ENCODE data around the gene ITPKC.

Gene ITPKC

DNA sequence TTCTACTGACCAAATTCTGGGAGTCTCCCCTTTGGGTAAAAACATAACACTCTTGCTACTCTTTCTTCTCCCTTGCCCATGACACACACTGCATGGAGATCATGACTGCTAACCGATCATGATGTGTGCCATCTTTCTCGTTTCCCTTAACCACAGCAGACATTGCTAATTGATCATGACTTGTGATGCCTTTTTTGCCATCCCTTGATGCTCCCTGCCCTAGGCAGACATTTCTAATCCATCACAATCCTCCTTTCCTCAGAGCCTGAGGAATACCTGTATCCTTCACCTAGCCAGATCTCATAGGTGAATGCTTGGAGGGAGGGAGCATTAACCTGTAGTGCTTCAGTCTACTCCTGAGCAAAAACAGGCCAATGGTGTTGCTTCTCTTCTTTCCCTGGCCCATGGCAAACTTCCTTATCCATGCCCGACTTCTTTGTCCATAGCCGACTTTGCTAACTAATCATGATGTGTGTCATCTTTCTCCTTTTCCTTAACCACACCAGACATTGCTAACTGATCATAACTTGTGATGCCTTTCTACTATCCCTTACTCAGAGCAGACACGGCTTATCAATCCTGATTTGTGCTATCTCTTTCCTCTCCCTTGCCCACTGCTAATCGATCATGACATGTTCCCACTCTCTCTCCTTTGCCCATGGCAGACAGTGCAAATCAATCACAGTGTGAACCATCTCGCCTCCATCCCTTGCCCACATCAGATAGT, 44.2 kb upstream of the ITPKC start:
- no peak for DNase-seq
- TF ChIP-seq CTCF (IDR thresholded peaks at IDR 0.05): no peak
- Mint-ChIP-seq H3K4me3 (no peak overlapping the region), H3K27me3 (ENCODE audit: low read depth, poor library complexity) (no peaks in the 10 kb centered on the region), H3K36me3 (ENCODE audit: low read depth) (peaks cover 44% of the 10 kb centered on the region), H3K4me1 (no peaks in the 10 kb centered on the region), H3K27ac (no peak overlapping the region), H3K9me3 (peaks cover 3% of the 10 kb centered on the region)

- DNase-seq: no peak
- Mint-ChIP-seq H3K4me3 (no peak overlapping the region), H3K4me1 (no peaks in the 10 kb centered on the region), H3K9me3 (peaks cover 3% of the 10 kb centered on the region), H3K27ac (no peak overlapping the region), H3K27me3 (ENCODE audit: low read depth, poor library complexity) (no peaks in the 10 kb centered on the region), H3K36me3 (ENCODE audit: low read depth) (peaks cover 50% of the 10 kb centered on the region)
- no peak for TF ChIP-seq CTCF (IDR thresholded peaks at IDR 0.05)
These were observed 43.5 kb upstream of the ITPKC start for GRCh38 chr19:40673397-40673796.

- H3K4me1 Mint-ChIP-seq: no peaks in the 10 kb centered on the region
- no peaks in the 10 kb centered on the region for H3K27me3 Mint-ChIP-seq (ENCODE audit: low read depth, poor library complexity)
- no peak overlapping the region for H3K27ac Mint-ChIP-seq
- no peak for DNase-seq
- H3K9me3 Mint-ChIP-seq: peaks cover 3% of the 10 kb centered on the region
- H3K36me3 Mint-ChIP-seq (ENCODE audit: low read depth): peaks cover 48% of the 10 kb centered on the region
- TF ChIP-seq CTCF (IDR thresholded peaks at IDR 0.05): no peak
- no peak overlapping the region for H3K4me3 Mint-ChIP-seq
These were observed 42.6 kb upstream of the ITPKC start for GRCh38 chr19:40674291-40674690.

DNA sequence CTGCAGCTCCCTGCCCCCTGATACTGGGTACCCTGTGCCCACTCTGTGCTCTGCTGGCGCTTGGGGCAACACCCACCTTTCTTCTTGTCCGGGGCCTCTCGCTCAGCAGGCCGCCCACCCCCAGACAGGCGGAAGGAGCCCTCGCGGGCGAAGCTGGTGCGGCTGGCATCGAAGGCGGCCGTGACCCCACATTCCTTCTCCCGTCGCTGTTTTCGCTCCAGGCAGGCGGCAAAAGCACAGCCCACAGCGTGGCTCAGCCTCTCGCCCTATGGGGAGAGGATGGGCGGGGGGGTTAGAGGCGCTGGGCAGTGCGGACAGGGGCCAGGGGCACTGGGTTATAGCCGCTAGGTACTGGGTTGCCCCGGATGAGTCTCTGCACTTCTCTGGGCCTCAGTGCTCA, 39.8 kb upstream of the ITPKC start:
- TF ChIP-seq CTCF (IDR thresholded peaks at IDR 0.05): no peak
- Mint-ChIP-seq H3K9me3 (no peaks in the 10 kb centered on the region), H3K27ac (no peak overlapping the region), H3K4me3 (no peak overlapping the region), H3K36me3 (ENCODE audit: low read depth) (peaks cover 40% of the 10 kb centered on the region), H3K27me3 (ENCODE audit: low read depth, poor library complexity) (no peaks in the 10 kb centered on the region), H3K4me1 (no peaks in the 10 kb centered on the region)
- no peak for DNase-seq

DNA sequence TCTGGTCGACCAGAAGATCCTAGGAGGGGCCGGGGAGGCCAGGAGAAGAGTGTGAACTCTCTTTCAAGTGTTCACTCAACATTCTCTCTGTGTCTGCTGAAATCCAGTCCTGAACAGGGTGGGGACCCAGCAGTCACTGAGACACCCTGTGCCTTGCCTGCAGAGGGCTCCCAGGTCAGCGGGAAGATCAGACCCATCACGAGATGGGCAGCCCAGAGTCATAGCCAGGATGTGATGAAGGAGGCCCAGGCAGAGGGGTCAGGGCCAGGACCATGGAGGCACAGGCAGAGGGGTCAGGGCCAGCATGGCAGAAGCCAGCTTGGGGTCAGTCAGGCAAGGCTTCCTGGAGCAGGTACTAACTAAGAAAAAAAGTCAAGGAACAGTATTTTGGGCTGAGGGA, 35.9 kb upstream of the ITPKC start:
- Mint-ChIP-seq H3K36me3 (ENCODE audit: low read depth) (peaks cover 59% of the 10 kb centered on the region), H3K27ac (no peak overlapping the region), H3K27me3 (ENCODE audit: low read depth, poor library complexity) (no peaks in the 10 kb centered on the region), H3K4me3 (no peak overlapping the region), H3K4me1 (no peaks in the 10 kb centered on the region), H3K9me3 (no peaks in the 10 kb centered on the region)
- no peak for DNase-seq
- no peak for TF ChIP-seq CTCF (IDR thresholded peaks at IDR 0.05)

DNA sequence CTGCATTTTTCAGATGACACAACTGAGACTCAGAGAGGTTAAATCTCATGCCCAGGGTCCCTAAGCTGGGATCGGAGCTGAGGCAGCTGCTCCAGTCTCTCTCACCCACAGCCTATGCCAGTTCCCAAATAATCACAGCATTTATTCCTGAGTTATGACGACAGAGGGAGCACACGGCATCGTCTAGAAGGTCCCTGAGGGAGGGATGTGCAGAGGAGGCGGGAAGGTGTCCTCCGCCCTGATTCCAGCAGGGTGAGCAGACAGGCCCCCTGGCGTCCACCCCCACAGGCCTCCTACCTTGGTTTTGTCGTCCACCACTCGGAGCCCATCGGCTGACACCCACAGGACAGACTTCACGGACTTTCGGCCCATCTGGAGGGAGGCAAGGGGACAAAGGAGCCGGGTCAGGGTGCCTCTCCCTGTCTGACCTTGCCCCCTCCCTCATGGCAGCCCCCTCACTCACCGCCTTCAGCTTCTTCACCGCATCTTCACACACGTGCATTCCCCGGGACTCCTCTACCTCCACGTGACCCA, 34.4 kb upstream of the ITPKC start:
- Mint-ChIP-seq H3K4me3 (no peak overlapping the region), H3K27ac (no peak overlapping the region), H3K36me3 (ENCODE audit: low read depth) (peaks cover 55% of the 10 kb centered on the region), H3K4me1 (no peaks in the 10 kb centered on the region), H3K9me3 (no peaks in the 10 kb centered on the region), H3K27me3 (ENCODE audit: low read depth, poor library complexity) (no peaks in the 10 kb centered on the region)
- no peak for DNase-seq
- no peak for TF ChIP-seq CTCF (IDR thresholded peaks at IDR 0.05)

All from nephron progenitor cell (in vitro differentiated cells).